Sigmoid colon (tissue), 7 donors: Measurements from ENCODE around the gene CABP4. TPM values are rescaled to one million over a fixed set of nuclear protein-coding genes. Genes with fewer than 3 reads are reported as not detected.

ENCODE experiments used
- DNase-seq: peaks from one replicate; pipeline ENCODE4 v3.0.0-alpha.2; 2019
- H3K27ac ChIP-seq, 4 donors: fragments of 200-600 bp; sonication (generic); one replicate each; pipeline ENCODE4 v1.5.1; 2016 to 2019; ENCODE audit warnings: mild to moderate bottlenecking in 1 of 4
- H3K27me3 ChIP-seq, 3 donors: fragments of 200-600 bp; sonication (generic); one replicate each; pipeline ENCODE4 v1.5.1; 2019; ENCODE audit warnings: mild to moderate bottlenecking in 1 of 3
- H3K36me3 ChIP-seq, 4 donors: fragments of 200-600 bp; sonication (generic); one replicate each; pipeline ENCODE4 v1.5.1; 2016 to 2019
- H3K4me1 ChIP-seq, 4 donors: fragments of 200-600 bp; sonication (generic); one replicate each; pipeline ENCODE4 v1.5.1; 2017 to 2019
- H3K4me3 ChIP-seq, 4 donors: fragments of 200-600 bp; sonication (generic); one replicate each; pipeline ENCODE4 v1.5.1; 2017 to 2019; ENCODE audit warnings: mild to moderate bottlenecking in 2 of 4, moderate library complexity in 1 of 4
- H3K9me3 ChIP-seq, 4 donors: fragments of 200-600 bp in 3 of 4; sonication (generic) in 3 of 4; one replicate each; pipeline versions ENCODE4 v1.5.1 to v1.6.1; 2013 to 2019
- CTCF ChIP-seq, 4 experiments: fragments of 450-650 bp in 3 of 4; fragments of 200-600 bp in 1 of 4; IDR thresholded peaks; one replicate each; pipeline ENCODE4 v1.5.1; 2016 to 2019; ENCODE audit warnings: antibody characterized with exemption in 4 of 4, mild to moderate bottlenecking in 3 of 4, moderate library complexity in 2 of 4
- EP300 ChIP-seq, 4 donors: sonication (generic); formaldehyde crosslinking; IDR thresholded peaks; one replicate each; pipeline ENCODE4 v1.6.1; 2017; ENCODE audit warnings: antibody characterized with exemption in 4 of 4
- POLR2A ChIP-seq, 2 donors: fragments of 450-650 bp; IDR thresholded peaks; one replicate each; pipeline ENCODE4 v1.6.1; 2016; ENCODE audit warnings: antibody characterized with exemption in 2 of 2, mild to moderate bottlenecking in 2 of 2, moderate library complexity in 2 of 2
- POLR2AphosphoS5 ChIP-seq, 4 donors: sonication (generic); formaldehyde crosslinking; IDR thresholded peaks; one replicate each; pipeline ENCODE4 v1.6.1; 2017; ENCODE audit warnings: antibody characterized with exemption in 4 of 4
- WGBS, 2 donors: extraction: QIAGEN DNeasy Blood & Tissue Kit; methylation state at CpG; one replicate each; pipeline ENCODE4 v1.1.7; 2013; 5-methylcytosine and 5-hydroxymethylcytosine counted together
- intact Hi-C: fragments of 100-400 bp; cut with DNase I; formaldehyde crosslinking; loops from one replicate; pipeline ENCODE4 v1.15.1; 2023
- polyA plus RNA-seq, 3 donors: library from polyadenylated mRNA; stranded (reverse); fragments of 200-250 nt; gene quantifications; one replicate each; pipeline ENCODE4 v1.2.3, GENCODE V29; 2013
- total RNA-seq, 4 donors: library from RNA; depleted of rRNA; stranded (reverse); fragments of >200 nt; gene quantifications; one replicate each; pipeline ENCODE4 v1.1.0, GENCODE V29; 2016
- donor health status: healthy with polysubstance abuse.
- donor health status: Bipolar disorder and iron deficiency.
- donor health status: healthy.

CABP4 gene
- total and polyA plus RNA-seq, 7 donors: 0.41 to 1.5 (median 0.61) TPM; not detected in 1

DNA sequence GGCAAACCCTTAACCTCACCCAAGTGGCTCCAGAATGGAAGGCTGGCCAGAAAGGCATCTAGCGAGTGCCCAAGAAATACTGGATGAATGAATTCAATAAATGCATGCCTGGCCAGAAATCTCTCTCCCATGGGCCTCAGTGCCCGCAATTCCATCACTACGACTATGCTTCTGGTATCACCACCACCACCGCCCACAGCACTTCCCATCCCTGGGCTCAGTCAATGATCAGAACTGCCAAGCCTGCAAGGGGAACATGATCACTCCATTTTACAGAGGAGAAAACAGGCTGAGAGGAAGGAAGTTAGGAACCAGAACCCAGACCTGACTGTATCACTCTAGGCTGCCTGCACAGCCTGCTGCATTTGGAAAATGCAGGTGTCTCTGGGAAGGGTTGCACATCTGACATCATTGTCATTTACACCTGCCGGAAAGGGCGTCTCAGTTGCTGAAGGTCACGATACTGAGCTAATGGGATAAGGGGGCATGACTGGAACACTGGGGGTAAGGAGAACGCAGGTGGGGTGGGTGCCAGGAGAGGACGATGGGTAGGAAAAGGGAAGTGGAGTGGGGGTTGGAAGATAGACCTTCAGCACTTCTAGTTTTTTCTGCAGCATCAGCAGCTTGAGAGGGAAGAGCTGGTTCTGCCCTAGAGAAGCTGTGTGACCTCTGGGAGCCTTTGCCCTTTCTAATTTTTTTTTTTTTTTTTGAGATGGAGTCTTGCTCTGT, 5.9 kb upstream of the CABP4 start:
- H3K4me1 ChIP-seq: peaks cover 0 to 3% (median 1%) of the 10 kb centered on the region in 4 donors
- H3K4me3 ChIP-seq: no peak overlapping the region
- WGBS, 2 donors: 43 to 64% methylated on average over 9 of the region's 9 CpGs
- H3K27me3 ChIP-seq: no peaks in the 10 kb centered on the region
- no peaks in the 10 kb centered on the region for H3K9me3 ChIP-seq
- no peak overlapping the region for H3K27ac ChIP-seq
- no peak for DNase-seq
- TF ChIP-seq EP300 (IDR thresholded peaks at IDR 0.05) (no peak), CTCF (IDR thresholded peaks at IDR 0.05) (no peak), POLR2A (IDR thresholded peaks at IDR 0.05) (no peak), POLR2AphosphoS5 (IDR thresholded peaks at IDR 0.05) (no peak)
- intact Hi-C loops: no loop called here
- H3K36me3 ChIP-seq: no peaks in the 10 kb centered on the region

GRCh38 chr11:67450796-67451657, 4.1 kb upstream of the CABP4 start:
- Histone ChIP-seq H3K27ac (no peak overlapping the region), H3K4me1 (no peaks in the 10 kb centered on the region), H3K4me3 (no peak overlapping the region), H3K9me3 (no peaks in the 10 kb centered on the region), H3K36me3 (no peaks in the 10 kb centered on the region), H3K27me3 (no peaks in the 10 kb centered on the region)
- no peak for DNase-seq
- WGBS, 2 donors: 91 to 93% methylated on average over 25 of the region's 25 CpGs
- intact Hi-C loops: no loop called here
- no peak for TF ChIP-seq EP300 (IDR thresholded peaks at IDR 0.05)
- TF ChIP-seq POLR2AphosphoS5 (IDR thresholded peaks at IDR 0.05): no peak
- TF ChIP-seq CTCF (IDR thresholded peaks at IDR 0.05): no peak
- TF ChIP-seq POLR2A (IDR thresholded peaks at IDR 0.05): no peak

DNA sequence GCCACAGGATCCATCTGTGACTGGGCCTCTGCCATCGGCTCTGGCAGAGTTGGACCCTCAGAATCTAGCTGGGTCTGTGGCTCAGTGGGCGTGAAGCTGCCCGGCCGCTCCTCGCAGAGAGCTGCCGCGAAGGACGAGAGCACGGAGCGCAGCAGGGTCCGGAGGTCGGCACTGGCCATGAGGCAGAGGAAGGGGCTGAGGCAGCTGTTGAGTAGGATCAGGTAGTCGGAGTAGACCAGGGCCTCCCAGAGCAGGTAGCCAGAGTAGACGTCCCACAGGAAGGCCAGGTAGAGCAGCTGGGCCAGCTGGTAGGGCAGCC, 3.5 kb upstream of the CABP4 start:
- H3K4me3 ChIP-seq: no peak overlapping the region
- H3K36me3 ChIP-seq: no peaks in the 10 kb centered on the region
- H3K9me3 ChIP-seq: no peaks in the 10 kb centered on the region
- 92 to 95% methylated on average over 14 of the region's 14 CpGs for WGBS, 2 donors
- intact Hi-C loops: no loop called here
- H3K4me1 ChIP-seq: no peaks in the 10 kb centered on the region
- H3K27ac ChIP-seq: peak overlapping the region in 1 of 4 donors; percentile 29
- no peaks in the 10 kb centered on the region for H3K27me3 ChIP-seq
- no peak for DNase-seq
- no peak for TF ChIP-seq EP300 (IDR thresholded peaks at IDR 0.05)
- TF ChIP-seq POLR2AphosphoS5 (IDR thresholded peaks at IDR 0.05): no peak
- TF ChIP-seq POLR2A (IDR thresholded peaks at IDR 0.05): no peak
- no peak for TF ChIP-seq CTCF (IDR thresholded peaks at IDR 0.05)

DNA sequence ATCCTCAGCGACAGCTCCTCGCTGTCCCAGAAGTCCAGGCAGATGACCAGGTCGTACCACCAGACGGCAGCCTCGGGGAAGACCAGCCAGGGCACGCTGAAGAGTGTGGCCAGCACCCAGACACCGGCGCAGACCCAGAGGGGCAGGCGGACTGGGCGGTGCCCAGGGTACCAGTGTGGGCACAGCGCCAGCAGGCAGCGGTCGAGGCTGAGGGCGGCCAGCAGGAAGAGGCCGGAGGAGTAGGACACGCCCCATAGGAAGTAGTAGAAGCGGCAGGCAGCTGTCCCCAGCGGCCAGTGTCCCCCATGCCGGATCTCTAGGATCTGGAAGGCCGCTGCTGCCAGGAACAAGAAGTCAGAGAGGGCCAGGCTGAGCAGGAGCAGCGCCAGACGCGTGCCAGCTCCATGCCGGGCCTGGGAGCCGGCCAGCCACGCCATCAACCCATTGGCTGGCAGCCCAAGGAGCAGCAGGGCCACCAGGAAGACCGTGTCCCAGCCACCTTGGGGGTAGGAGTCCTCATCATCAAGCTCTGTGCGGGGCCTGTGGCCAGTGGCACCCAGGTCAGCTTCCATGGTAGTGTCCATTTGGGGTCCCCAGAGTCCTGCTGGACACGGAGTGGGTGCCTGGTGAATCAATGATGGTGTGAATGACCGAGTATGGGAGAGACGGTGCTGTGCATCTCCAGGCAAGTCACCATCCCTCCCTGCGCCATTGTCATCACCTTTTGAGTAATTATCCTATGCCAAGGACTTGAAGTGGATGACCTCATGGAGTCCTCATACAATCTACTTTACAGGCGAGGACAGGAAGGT, 2.8 kb upstream of the CABP4 start, which contains the start of gene GPR152:
Gene GPR152, minus strand, starts transcription at position 589 of the 812 bp plus-strand sequence. Its CDS starts 5 bp downstream, at position 584.
- Histone ChIP-seq H3K4me1 (no peaks in the 10 kb centered on the region), H3K4me3 (no peak within 1 kb of the TSS), H3K36me3 (no peaks in the 10 kb centered on the region), H3K27ac (peak within 1 kb of the TSS in 1 of 4 donors; percentile 29), H3K9me3 (no peaks in the 10 kb centered on the region), H3K27me3 (no peaks in the 10 kb centered on the region)
- DNase-seq: no peak
- intact Hi-C loops: no loop called here
- 70 to 89% methylated on average over 33 of the region's 33 CpGs for WGBS, 2 donors
- TF ChIP-seq POLR2A (IDR thresholded peaks at IDR 0.05) (no peak), POLR2AphosphoS5 (IDR thresholded peaks at IDR 0.05) (no peak)
